Measurements from ENCODE around the gene ZBTB44.
"Not testable (repeated sequence)": the region's sequence is repeated elsewhere in the genome, so short reads cannot be mapped to it uniquely, and the experiment has no call there.

ZBTB44 gene

DNA sequence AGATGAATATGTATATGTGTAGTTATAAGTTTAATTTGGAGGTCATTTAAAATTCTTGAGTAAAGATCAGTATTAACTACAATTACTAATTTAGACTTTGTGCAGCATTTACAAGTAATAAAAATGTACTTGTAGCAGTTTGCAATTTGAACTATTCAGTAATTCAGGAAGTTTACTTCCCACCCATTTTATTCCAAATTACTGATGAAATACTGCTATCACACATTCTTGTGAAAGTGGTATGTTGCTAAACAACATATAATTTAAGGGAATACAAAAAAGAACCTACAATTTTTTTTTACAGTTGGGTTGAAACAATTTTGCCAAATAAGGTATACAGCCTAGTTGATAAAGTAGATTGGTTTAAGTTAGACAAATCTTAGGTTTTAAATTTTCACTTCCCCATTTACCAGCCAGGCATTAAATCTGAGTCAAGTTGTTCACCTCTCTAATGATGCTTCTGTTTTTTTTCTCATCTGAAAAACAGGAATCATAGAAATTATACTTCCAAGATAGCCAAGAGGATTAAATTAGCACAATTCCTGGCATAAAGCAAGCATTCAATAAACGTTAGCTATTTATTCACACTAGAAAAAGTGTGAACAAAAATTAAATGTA, 45.3 kb downstream of the ZBTB44 start:
- DNase-seq (ENCODE audit: insufficient read length, low spot score) (no peak), FAIRE-seq (no peak)
- TF ChIP-seq, protein P1, sequence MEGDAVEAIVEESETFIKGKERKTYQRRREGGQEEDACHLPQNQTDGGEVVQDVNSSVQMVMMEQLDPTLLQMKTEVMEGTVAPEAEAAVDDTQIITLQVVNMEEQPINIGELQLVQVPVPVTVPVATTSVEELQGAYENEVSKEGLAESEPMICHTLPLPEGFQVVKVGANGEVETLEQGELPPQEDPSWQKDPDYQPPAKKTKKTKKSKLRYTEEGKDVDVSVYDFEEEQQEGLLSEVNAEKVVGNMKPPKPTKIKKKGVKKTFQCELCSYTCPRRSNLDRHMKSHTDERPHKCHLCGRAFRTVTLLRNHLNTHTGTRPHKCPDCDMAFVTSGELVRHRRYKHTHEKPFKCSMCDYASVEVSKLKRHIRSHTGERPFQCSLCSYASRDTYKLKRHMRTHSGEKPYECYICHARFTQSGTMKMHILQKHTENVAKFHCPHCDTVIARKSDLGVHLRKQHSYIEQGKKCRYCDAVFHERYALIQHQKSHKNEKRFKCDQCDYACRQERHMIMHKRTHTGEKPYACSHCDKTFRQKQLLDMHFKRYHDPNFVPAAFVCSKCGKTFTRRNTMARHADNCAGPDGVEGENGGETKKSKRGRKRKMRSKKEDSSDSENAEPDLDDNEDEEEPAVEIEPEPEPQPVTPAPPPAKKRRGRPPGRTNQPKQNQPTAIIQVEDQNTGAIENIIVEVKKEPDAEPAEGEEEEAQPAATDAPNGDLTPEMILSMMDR (IDR thresholded peaks at IDR 0.05; ENCODE audit: insufficient read depth, missing control alignments) = no peak

DNA sequence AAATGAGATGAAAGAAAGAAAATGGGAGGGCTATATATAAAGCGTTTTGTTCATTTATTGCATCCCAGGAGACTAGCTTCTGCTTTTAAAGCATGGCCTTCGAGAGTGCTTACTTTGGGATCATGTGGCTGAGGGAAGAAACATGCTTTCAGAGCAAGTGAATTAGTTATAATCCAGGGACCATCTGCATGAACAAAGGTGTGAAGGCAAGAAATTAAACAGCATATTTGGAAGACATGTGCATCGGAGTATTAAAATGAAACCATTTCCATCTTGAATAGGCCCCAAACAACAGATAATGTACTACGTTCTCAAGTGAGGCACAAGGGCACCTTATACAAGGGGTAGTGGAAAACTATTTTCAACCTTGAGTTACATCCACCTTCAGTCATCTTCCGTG, 51.4 kb downstream of the ZBTB44 start:
- TF ChIP-seq, protein P1 (IDR thresholded peaks at IDR 0.05; ENCODE audit: insufficient read depth, missing control alignments) = no peak
- FAIRE-seq (no peak), DNase-seq (ENCODE audit: insufficient read length, low spot score) (no peak)

DNA sequence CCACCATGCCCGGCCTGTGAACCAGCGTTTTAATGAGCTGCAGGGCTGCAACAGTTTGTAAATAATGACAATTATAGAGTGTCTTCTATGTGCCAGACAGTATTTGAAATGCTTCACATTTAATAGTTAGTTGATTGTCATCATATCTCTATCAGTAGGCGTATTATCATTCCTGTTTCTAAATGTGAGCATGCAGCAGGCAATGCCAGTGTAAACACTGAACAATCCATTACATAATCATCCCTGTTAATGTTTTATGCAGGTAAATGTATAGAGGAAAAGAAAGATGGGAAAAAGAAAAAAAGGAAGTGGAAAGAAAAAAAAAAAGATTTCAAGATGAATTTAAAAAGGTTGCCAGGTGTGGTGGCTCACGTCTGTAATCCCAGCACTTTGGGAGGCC, 52.3 kb downstream of the ZBTB44 start:
- TF ChIP-seq, protein P1 (IDR thresholded peaks at IDR 0.05; ENCODE audit: insufficient read depth, missing control alignments) = no peak
- DNase-seq (ENCODE audit: insufficient read length, low spot score) = no peak
- no peak for FAIRE-seq

DNA sequence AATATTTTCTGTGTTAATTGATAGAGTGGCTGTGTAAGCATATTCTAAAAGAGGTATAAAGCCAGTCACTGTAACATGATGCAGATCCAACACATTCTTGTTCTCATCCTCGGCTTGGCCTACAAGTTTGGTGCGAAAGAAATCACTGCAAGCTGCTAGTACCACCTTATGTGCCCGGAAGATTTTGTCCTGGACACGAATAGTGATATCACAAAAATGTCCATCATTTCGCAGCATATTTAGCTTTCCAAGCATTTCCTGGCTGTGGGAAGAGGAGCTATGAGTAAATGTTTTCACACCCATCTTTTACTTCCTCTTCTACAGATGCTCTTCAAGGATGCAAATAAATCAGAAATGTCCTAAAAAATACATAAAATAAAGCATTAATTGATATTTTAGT, 53.1 kb downstream of the ZBTB44 start:
- DNase-seq (ENCODE audit: insufficient read length, low spot score) (no peak), FAIRE-seq (no peak)
- TF ChIP-seq, protein P1 (IDR thresholded peaks at IDR 0.05; ENCODE audit: insufficient read depth, missing control alignments) = no peak

DNA sequence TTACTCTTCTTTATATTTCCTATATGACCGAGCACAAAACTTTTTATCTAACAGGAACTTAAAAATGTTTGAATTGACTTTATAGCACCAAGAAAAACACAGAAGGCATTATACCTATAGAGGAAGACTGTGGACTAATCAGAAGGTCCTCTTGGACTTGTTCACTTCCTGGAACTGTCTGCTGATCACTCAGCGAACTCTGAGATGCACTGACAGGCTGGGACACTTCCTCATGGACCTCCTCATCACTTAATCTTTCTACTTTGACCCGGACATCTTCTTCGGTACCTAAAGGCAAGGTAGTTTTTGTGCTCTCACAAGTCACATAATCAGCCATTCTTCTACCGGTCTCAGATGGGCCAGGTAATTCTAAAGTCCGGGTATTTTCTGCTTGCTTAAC, 54.0 kb downstream of the ZBTB44 start:
- DNase-seq (ENCODE audit: insufficient read length, low spot score) = no peak
- FAIRE-seq = no peak

DNA sequence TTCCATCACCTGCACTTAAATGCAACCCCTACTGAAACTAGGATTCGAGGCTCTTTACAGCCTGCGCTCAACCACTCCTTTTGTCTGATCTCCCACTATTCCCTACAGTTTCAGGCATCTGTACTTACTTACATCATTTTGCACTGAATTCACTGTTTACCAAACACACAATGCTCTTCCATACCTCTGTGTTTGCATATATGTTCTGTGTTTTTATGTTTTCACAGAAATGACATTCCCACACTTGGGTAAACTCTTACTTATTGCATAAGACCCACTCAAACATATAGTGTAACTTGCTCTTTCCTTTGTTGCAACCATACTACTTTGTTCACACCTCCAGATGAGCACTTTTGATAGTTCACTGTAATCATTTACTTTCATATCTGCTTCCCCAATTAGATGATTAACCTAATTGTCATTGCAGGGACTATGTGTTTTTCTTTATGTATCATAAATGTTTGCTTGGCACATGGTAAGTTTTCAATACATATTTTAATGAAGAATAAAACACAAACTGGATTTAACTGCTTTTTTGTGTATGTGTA, 54.6 kb downstream of the ZBTB44 start:
- no peak for DNase-seq (ENCODE audit: insufficient read length, low spot score)
- TF ChIP-seq, protein P1 (IDR thresholded peaks at IDR 0.05; ENCODE audit: insufficient read depth, missing control alignments) = no peak
- FAIRE-seq = no peak

More for the DNA sequence above, 54.0 kb downstream of the ZBTB44 start:
- TF ChIP-seq, protein P1 (IDR thresholded peaks at IDR 0.05; ENCODE audit: insufficient read depth, missing control alignments) = no peak

DNA sequence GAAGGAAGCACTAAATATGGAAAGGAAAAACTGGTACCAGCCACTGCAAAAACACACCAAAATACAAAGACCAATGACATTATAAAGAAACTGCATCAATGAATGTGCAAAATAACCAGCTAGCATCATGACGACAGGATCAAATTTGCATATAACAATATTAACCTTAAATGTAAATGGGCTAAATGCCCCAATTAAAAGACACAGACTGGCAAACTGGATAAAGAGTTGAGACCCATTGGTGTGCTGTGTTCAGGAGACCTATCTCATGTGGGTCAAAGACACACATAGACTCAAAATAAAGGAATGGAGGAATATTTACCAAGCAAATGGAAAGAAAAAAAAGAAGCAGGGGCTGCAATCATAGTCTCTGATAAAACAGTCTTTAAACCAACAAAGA, 63.0 kb downstream of the ZBTB44 start:
- DNase-seq (ENCODE audit: insufficient read length, low spot score); FAIRE-seq: not testable (repeated sequence)

DNA sequence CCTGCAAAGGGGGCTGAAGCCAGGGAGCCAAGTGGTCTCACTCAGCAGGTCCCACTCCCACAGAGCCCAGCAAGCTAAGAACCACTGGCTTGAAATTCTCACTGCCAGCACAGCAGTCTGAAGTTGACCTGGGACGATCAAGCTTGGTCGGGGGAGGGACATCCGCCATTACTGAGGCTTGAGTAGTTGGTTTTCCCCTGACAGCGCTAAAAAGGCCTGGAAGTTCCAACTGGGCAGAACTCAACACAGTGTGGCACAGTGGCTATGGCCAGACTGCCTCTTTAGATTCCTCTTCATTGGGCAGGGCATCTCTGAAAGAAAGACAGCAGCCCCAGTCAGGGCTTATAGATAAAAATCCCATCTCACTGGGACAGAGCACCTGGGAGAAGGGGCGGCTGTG, 64.8 kb downstream of the ZBTB44 start:
- not testable (repeated sequence) for DNase-seq (ENCODE audit: insufficient read length, low spot score); FAIRE-seq
